PC-9 (cell line): Measurements from ENCODE around the gene UST.

ENCODE experiments used
- CTCF ChIP-seq: fragments of 200-600 bp; sonication (generic); conservative IDR thresholded peaks from 2 replicates; pipeline ENCODE4 v1.6.1; 2017; ENCODE audit warnings: mixed run types, antibody characterized with exemption, mild to moderate bottlenecking, moderate library complexity
- EZH2 ChIP-seq: fragments of 200-600 bp; sonication (generic); IDR thresholded peaks from 2 replicates; pipeline ENCODE4 v1.8.0; 2017; ENCODE audit warnings: antibody characterized with exemption, low read depth

GRCh38 chr6:148983966-148984365 lies 237.1 kb downstream of the UST start:
- no peak for TF ChIP-seq EZH2
- TF ChIP-seq CTCF = no peak
